Stimulated activated CD8-positive, alpha-beta memory T cell treated with anti-CD3 and anti-CD28 coated beads, Interleukin-7, amount 100 ng/mL, for 48 hours (primary cell): Measurements from ENCODE around the gene FEZ2.

ENCODE experiments used
- DNase-seq, 2 donors: peaks; one replicate each; pipeline ENCODE4 v3.0.0-alpha.2; 2020; ENCODE audit warnings: low read depth in 1 of 2; ENCODE audit errors: extremely low read depth in 1 of 2

FEZ2 gene

GRCh38 chr2:36534275-36534799 lies 63.6 kb downstream of the FEZ2 start:
- no peak for DNase-seq

DNA sequence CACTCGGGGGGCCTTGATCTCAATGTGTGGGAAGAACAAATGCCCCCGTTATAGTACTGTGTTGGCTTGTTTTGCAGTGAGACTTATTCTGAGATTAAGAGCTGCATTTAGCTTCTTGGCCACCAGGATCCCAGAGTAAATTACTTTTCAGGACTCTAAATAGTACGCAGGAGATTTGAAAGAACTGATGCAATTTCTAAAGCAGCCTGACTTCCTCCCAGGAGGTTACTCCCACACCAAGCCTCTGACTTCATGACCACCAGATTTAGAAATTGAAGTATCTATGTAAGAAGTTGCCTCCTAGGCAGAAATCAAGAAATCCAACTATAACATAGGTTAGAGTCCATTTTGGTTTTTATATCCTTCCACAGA lies 67.0 kb downstream of the FEZ2 start:
- no peak for DNase-seq

- no peak for DNase-seq
These were observed 67.6 kb downstream of the FEZ2 start for GRCh38 chr2:36530178-36530982.

DNA sequence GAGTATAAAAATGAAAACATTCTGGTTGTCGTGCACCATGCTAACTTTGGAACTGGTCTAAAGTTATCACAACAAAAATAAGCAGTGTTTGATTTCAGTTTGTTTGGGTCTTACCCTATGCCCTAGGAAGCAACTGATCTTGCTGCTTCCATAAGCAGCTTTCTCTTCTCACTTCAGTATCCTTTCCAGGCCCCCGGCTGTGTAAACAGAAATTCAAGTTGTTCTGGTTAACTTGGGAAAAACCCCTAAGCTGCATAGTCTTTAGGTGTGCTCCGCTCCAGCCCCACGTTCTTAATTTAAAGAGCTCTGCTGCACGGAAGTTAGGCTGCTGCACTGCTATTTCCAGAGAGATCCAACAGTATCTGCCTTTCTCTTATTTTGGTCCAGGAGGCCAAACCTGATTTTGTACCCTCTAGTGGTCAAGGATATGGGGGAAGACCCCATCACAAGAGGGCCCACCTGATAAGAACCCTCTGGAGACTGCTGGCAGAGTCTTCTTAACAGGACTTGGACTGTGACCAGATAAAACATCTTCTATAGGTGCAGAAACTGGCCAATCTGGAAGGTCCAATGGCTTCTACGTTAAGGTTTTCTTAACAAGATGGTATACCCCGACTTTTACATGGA lies 69.1 kb downstream of the FEZ2 start:
- no peak for DNase-seq

DNA sequence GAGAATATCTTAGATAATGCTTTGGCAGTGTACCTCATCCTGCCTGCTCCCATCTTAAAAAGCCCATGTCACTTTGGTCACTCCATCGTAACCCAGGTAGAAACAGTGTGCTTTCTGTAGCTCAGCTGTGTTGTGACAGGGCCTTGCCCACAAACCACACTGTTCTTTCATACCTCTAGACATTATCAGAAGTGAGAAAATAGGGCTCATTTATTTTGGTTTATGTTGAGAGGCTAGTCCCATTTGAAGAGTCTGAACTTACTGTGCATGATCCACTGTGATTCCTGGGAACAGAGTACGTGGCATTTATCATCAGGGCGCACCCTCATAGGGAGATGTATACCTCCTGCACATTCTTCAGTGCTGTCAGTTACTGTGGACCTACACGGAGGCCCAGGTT lies 69.7 kb downstream of the FEZ2 start:
- no peak for DNase-seq

- DNase-seq = no peak
These were observed 71.7 kb downstream of the FEZ2 start for GRCh38 chr2:36526226-36526625.

- DNase-seq = no peak
These were observed 72.7 kb downstream of the FEZ2 start for GRCh38 chr2:36525245-36525644.

DNA sequence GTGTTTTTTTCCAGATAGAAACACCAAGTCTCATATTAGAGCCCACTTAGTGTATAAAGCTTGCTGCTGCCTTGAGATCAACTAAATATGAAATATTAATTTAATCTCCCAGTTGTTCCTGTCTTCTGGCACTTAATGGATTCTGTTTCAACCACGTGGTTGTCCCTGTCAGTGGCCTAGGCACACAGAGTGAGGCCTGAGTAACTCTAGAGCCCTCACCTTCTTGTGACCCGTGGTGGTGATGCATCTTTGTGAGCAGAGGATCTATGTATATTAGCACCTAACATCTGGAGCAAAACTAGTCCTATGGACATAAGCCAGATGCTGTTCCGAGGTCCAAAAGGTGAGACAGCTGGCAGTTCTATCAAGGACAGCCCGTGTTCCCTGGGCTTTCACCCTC lies 74.8 kb downstream of the FEZ2 start:
- no peak for DNase-seq

DNA sequence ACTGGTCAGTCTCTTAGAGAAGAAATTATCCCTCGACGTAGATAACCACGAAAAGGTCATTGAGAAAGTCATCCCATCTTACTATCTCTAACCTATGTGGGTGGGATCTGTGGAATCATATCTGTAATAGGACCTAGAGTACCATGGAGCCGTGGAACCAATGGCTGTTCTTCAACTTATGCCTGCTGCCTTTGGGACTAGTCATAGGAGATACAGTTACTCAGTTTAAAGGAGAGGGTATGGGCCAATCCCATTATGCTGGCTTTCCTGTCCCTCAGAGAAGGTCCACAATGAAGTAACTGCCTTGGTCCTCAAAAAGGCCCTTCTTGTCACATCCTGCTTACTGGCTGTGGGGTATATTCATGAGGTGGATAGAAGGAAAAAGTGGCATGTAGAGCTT lies 77.5 kb downstream of the FEZ2 start:
- no peak for DNase-seq

- DNase-seq = no peak
These were observed 81.7 kb downstream of the FEZ2 start for GRCh38 chr2:36516136-36516870.

DNA sequence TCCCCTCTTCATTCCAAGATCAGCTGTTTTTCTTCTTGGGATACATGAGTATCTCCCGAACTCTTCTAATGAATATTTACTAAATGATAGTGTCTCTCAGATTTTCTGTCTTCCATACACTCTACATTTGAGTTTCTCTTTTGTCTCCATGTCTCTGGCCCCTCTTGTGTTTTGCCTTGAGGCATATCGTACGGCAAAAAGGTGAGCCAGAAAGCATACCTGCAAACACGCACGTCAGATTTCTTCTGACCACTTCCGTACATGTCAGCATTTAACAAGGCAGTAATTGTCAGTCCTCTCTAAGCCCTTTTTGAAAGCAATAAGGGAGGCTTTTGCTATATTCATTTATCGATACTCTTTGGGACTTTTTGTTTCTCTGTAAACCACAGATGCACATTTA lies 82.4 kb downstream of the FEZ2 start:
- no peak for DNase-seq

DNA sequence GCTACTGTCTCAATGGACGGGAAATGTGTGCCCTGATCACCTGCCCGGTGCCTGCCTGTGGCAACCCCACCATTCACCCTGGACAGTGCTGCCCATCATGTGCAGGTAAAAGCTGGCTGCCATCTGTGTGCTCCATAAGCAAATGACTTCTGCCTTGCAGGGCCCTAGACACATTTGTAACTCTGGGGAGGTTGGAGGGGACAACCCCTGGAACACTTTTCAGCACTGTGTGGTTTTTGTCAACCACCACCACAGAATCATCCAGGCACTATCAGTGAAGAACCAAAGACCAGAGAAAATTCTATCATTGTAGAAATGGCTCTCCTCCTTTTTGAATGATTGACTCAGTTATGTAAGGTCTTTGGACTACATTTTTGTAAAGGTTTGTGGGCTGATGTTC lies 84.3 kb downstream of the FEZ2 start:
- no peak for DNase-seq

GRCh38 chr2:36512705-36513104 lies 85.3 kb downstream of the FEZ2 start:
- no peak for DNase-seq

GRCh38 chr2:36511858-36512603 lies 85.9 kb downstream of the FEZ2 start:
- no peak for DNase-seq

DNA sequence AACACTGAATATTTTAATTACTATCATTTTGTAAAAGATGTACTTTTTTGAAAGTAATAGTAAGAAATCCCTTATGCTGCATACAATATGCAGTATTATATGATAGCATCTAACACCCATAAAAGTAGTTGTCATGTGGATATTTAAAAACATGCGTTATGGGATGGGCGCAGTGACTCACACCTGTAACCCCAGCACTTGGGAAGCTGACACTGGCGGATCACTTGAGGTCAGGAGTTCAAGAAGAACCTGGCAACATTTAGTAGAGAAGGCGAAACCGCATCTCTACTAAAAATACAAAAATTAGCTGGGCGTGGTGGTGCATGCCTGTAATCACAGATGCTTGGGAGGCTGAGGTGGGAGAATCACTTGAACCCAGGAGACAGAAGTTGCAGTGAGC lies 88.9 kb downstream of the FEZ2 start:
- DNase-seq = no peak

GRCh38 chr2:36507408-36507812 lies 90.6 kb downstream of the FEZ2 start:
- DNase-seq = no peak
